Lower lobe of right lung (tissue), 2 donors: Measurements from ENCODE around the gene HOOK2. TPM values are rescaled to one million over a fixed set of nuclear protein-coding genes. Genes with fewer than 3 reads are reported as not detected.
"Not testable (repeated sequence)": the region's sequence is repeated elsewhere in the genome, so short reads cannot be mapped to it uniquely, and the experiment has no call there.

Source experiments
- ATAC-seq, 2 donors: fragments of 200-7000 bp; cut with Tn5 transposase; one replicate each; pipeline ENCODE4 v1.9.1; 2020 to 2022; ENCODE audit warnings: mild to moderate bottlenecking in 2 of 2, moderate library complexity in 2 of 2
- DNase-seq: peaks from one replicate; pipeline ENCODE4 v3.0.0-alpha.2; 2020
- H3K27ac ChIP-seq: fragments of 200-600 bp; one replicate; pipeline ENCODE4 v1.8.0; 2022
- H3K27me3 ChIP-seq: fragments of 200-600 bp; one replicate; pipeline ENCODE4 v1.8.0; 2022; ENCODE audit warnings: low read depth
- H3K36me3 ChIP-seq: fragments of 200-600 bp; one replicate; pipeline ENCODE4 v1.8.0; 2022; ENCODE audit warnings: mild to moderate bottlenecking
- H3K4me1 ChIP-seq: fragments of 200-600 bp; one replicate; pipeline ENCODE4 v1.8.0; 2022
- H3K4me3 ChIP-seq: fragments of 200-600 bp; one replicate; pipeline ENCODE4 v1.8.0; 2022; ENCODE audit warnings: mild to moderate bottlenecking
- H3K9me3 ChIP-seq: fragments of 200-600 bp; one replicate; pipeline ENCODE4 v1.8.0; 2022
- intact Hi-C: fragments of 100-400 bp; cut with DNase I; formaldehyde crosslinking; loops from one replicate; pipeline ENCODE4 v1.11.0; 2022
- total RNA-seq: library from RNA; stranded (reverse); fragmentation: NEBNext Ultra II Directional; extraction: Animal tissue kit (Norgen Biotek cat#: 25700); gene quantifications from one replicate; pipeline ENCODE4 v1.2.1, GENCODE V29; 2021
- TF ChIP-seq, protein P1 (sequence below): fragments of 200-600 bp; IDR thresholded peaks from one replicate; pipeline ENCODE4 v1.8.0; 2022; ENCODE audit warnings: antibody characterized with exemption, mild to moderate bottlenecking
- donor health status: DM: no; HTN: yes; CAD: no; lungs with severe emphysema.

The HOOK2 gene
- total RNA-seq, 1 donor from 2014 or later: 57.5 TPM

DNA sequence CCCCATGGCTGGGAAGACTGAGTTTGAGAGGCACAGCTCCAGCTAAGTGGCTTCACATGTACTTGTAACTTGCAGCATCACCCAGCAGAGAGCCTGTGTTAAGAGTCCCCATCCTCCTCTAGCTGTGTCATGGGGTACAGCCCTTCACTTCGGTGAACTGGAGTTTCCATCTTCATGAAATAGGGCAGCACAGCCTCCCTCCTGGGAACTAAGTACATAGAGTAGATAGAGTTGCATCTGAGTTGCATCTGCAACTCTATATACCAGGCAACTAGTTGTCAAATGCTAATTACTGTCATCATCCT lies 25.1 kb upstream of the HOOK2 start:
- Histone ChIP-seq H3K36me3 (peaks cover 24% of the 10 kb centered on the region), H3K9me3 (no peaks in the 10 kb centered on the region), H3K4me3 (peak overlapping the region; percentile 96), H3K4me1 (peaks cover 35% of the 10 kb centered on the region), H3K27ac (no peak overlapping the region), H3K27me3 (no peaks in the 10 kb centered on the region)
- ATAC-seq: no peak
- DNase-seq: no peak
- intact Hi-C loops: no loop called here
- TF ChIP-seq, protein P1, sequence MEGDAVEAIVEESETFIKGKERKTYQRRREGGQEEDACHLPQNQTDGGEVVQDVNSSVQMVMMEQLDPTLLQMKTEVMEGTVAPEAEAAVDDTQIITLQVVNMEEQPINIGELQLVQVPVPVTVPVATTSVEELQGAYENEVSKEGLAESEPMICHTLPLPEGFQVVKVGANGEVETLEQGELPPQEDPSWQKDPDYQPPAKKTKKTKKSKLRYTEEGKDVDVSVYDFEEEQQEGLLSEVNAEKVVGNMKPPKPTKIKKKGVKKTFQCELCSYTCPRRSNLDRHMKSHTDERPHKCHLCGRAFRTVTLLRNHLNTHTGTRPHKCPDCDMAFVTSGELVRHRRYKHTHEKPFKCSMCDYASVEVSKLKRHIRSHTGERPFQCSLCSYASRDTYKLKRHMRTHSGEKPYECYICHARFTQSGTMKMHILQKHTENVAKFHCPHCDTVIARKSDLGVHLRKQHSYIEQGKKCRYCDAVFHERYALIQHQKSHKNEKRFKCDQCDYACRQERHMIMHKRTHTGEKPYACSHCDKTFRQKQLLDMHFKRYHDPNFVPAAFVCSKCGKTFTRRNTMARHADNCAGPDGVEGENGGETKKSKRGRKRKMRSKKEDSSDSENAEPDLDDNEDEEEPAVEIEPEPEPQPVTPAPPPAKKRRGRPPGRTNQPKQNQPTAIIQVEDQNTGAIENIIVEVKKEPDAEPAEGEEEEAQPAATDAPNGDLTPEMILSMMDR: no peak

DNA sequence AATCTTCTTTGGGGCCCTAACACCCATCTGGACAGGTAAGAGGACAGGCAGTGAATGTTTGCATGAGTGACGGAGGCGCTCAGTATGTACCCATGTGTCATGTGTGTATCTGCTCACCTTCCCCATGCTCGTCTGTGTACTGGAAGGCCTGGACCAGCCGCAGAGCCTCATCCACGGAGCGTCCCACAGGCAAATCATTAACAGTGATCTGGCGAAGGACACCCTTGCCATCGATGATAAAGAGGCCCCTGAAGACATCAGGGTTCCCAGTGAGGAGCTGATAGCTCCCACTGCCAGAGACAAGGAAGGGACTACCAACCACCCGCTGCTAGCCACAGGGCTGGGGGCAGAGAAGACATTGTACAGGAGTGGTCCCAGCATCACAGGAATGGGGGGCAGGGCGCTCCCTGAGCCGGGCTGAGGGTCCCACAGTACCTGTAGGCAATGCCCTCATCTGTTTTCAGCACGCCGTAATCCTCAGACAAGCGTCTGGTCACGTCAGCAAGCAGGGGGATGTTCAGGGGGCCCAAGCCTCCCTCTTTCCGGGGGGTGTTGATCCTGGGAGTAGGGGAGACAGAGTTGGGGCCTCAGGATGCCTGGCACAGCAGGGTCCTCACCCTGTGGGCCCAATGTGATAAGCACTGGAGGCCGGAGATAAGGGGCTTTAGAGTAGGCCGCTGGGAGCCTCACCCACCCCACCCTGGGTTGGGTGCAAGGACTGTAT lies 24.6 kb upstream of the HOOK2 start:
- ATAC-seq: no peak
- Histone ChIP-seq H3K27me3 (no peaks in the 10 kb centered on the region), H3K27ac (no peak overlapping the region), H3K36me3 (peaks cover 24% of the 10 kb centered on the region), H3K4me1 (peaks cover 35% of the 10 kb centered on the region), H3K9me3 (no peaks in the 10 kb centered on the region), H3K4me3 (peak overlapping the region; percentile 96)
- TF ChIP-seq, protein P1: no peak
- intact Hi-C loops: no loop called here
- DNase-seq: no peak

DNA sequence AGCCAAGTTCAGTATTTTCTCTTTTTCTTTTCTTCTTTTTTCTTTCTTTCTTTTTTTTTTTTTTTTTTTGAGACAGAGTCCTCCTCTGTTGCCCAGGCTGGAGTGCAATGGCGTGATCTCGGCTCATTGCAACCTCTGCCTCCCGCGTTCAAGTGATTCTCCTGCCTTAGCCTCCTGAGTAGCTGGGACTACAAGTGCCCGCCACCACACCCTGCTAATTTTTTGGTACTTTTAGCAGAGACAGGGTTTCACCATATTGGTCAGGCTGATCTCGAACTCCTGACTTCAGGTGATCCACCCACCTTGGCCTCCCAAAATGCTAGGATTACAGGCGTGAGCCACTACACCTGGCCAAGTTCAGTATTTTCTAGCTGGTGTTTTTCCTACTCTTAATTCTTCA lies 22.3 kb upstream of the HOOK2 start:
- H3K27ac ChIP-seq, H3K9me3 ChIP-seq, H3K4me3 ChIP-seq, DNase-seq, intact Hi-C loops, H3K27me3 ChIP-seq, ATAC-seq: not testable (repeated sequence)
- H3K4me1 ChIP-seq: peaks cover 45% of the 10 kb centered on the region
- H3K36me3 ChIP-seq: peaks cover 24% of the 10 kb centered on the region

DNA sequence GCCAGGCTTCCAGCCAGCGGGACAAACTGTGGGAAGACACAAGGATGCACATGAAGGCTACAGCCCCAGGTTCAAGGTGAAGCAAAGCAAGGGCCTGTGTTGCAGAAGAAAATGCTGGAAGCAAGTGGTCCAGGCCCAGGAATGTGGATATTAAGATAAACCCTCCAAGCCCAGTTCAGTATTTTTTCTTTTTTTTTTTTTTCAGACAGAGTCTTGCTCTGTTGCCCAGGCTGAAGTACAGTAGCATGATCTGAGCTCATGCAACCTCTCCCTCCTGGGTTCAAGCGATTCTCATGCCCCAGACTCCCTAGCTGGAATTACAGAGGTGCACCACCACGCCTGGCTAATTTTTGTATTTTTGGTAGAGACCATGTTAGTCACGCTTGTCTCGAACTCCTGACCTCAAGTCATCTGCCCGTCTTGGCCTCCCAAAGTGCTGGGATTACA lies 21.8 kb upstream of the HOOK2 start:
- peaks cover 40% of the 10 kb centered on the region for H3K4me1 ChIP-seq
- H3K4me3 ChIP-seq: no peak overlapping the region
- peaks cover 24% of the 10 kb centered on the region for H3K36me3 ChIP-seq
- ATAC-seq (no peak), DNase-seq (no peak)
- no peaks in the 10 kb centered on the region for H3K9me3 ChIP-seq
- no peak overlapping the region for H3K27ac ChIP-seq
- intact Hi-C loops: no loop called here
- no peaks in the 10 kb centered on the region for H3K27me3 ChIP-seq
- TF ChIP-seq, protein P1: no peak

DNA sequence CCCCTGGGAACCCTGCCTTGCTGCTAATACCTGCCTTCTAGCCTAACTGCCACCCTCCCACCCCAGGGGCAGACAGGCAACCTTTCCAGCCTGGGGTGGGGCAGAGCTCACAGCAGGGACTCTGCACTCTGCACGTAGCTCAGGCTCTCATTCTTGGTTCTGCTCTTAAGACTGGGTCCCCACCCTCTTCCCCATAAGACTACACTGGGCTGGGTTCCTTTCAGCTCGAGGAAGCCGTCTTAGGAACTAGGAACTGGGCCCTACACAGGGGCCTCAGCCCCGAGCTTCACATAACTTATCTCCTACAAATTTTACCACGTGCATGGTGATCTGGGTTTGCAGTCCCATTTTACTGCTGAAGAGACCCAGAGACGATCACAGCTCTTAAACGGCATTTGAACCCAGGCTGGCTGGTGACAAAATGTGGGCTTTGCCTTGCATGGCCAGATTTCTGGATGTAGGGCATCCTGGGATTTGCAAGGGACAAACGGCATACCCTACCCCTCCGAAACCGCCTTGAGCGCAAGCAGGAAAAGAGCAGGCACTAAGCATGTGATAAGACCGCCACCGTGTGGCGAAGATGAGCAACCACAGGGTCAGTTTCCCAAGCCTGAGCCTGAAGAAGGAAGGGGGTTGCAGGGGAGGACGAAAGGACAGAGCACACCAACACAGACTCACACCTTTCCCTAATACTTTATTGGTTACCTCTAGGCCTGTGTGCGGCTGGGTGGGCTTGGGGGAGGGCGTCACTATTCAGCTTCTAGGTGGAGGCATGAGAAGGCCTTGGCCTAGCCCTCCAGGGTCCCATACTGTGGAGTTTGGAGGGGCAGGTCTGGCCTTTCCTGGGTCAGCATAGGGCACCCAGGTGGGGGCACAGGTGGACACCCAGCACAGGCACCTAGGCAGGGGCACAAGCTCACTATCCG lies 21.1 kb upstream of the HOOK2 start:
- TF ChIP-seq, protein P1: peak; percentile 93
- peaks cover 37% of the 10 kb centered on the region for H3K4me1 ChIP-seq
- no peaks in the 10 kb centered on the region for H3K27me3 ChIP-seq
- intact Hi-C loops: no loop called here
- H3K9me3 ChIP-seq: no peaks in the 10 kb centered on the region
- peaks cover 24% of the 10 kb centered on the region for H3K36me3 ChIP-seq
- DNase-seq (peak; percentile 81), ATAC-seq (peak; percentile 10 to 27)
- H3K27ac ChIP-seq: peak overlapping the region; percentile 65
- H3K4me3 ChIP-seq: peak overlapping the region; percentile 30

DNA sequence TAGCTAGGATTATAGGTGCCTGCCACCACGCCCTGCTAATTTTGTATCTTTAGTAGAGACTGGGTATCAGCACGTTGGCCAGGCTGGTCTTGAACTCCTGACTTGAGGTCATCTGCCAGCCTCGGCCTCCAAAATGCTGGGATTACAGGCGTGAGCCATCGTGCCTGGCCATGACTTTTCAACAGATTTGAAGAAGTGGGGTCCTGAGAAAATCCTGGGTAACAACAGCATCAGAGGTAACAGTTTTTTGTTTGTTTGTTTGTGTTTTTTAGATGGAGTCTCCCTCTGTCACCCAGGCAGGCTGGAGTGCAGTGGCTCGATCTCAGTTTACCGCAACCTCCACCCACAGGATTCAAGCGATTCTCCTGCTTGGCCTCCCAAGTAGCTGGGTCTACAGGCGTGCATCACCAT lies 19.6 kb upstream of the HOOK2 start:
- ATAC-seq (no peak), DNase-seq (no peak)
- TF ChIP-seq, protein P1: no peak
- Histone ChIP-seq H3K27me3 (no peaks in the 10 kb centered on the region), H3K9me3 (no peaks in the 10 kb centered on the region), H3K27ac (peak overlapping the region; percentile 99), H3K4me1 (peaks cover 25% of the 10 kb centered on the region), H3K36me3 (peaks cover 19% of the 10 kb centered on the region), H3K4me3 (no peak overlapping the region)
- intact Hi-C loops: no loop called here
